ENCODE results near the gene RGS3.

RGS3 gene

GRCh38 chr9:113456235-113456634, 7.3 kb upstream of the RGS3 start:
- Histone ChIP-seq H3K27me3 (no peaks in the 10 kb centered on the region), H3K36me3 (no peaks in the 10 kb centered on the region), H3K4me3 (no peak overlapping the region), H3K27ac (peak overlapping the region; percentile 83 to 89), H3K9me3 (no peaks in the 10 kb centered on the region), H3K4me1 (peaks cover 3 to 56% (median 36%) of the 10 kb centered on the region in 4 donors)
- no peak for DNase-seq
- TF ChIP-seq CTCF (IDR thresholded peaks at IDR 0.05), result no peak
- intact Hi-C loops (cut with DNase I; ENCODE audit: low total_unique reads), result no loop called here

GRCh38 chr9:113461285-113461684, 2.2 kb upstream of the RGS3 start:
- no peaks in the 10 kb centered on the region for H3K36me3 ChIP-seq
- no peaks in the 10 kb centered on the region for H3K27me3 ChIP-seq
- no peak for DNase-seq
- no peak for TF ChIP-seq CTCF (IDR thresholded peaks at IDR 0.05)
- H3K9me3 ChIP-seq, result no peaks in the 10 kb centered on the region
- intact Hi-C loops (cut with DNase I; ENCODE audit: low total_unique reads), result no loop called here
- no peak overlapping the region for H3K4me3 ChIP-seq
- peaks cover 0 to 47% (median 25%) of the 10 kb centered on the region in 4 donors for H3K4me1 ChIP-seq
- H3K27ac ChIP-seq, result no peak overlapping the region

DNA sequence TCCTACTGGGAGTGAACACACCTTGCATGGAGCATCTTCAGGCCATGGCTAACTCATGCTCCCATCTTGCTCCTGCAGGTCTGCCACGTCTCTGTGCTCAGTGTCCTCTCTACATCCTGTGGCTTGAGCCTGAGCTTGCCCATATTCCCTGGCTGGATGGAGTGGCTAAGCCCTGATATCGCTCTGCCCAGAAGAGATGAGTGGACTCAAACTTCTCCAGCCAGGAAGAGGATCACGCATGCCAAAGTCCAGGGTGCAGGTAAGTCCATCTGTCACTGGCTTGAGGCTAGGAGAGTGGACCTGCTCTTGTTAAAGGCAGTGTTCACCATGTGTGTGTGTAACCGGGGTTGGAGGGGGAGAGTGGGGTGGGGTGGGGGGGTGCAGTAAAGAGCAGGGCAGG, 1.6 kb upstream of the RGS3 start:
- H3K9me3 ChIP-seq, result no peaks in the 10 kb centered on the region
- no peak overlapping the region for H3K27ac ChIP-seq
- H3K4me3 ChIP-seq, result no peak overlapping the region
- no peaks in the 10 kb centered on the region for H3K27me3 ChIP-seq
- no peaks in the 10 kb centered on the region for H3K36me3 ChIP-seq
- H3K4me1 ChIP-seq, result peaks cover 0 to 47% (median 19%) of the 10 kb centered on the region in 4 donors
- DNase-seq, result no peak
- TF ChIP-seq CTCF (IDR thresholded peaks at IDR 0.05), result no peak
- intact Hi-C loops (cut with DNase I; ENCODE audit: low total_unique reads), result no loop called here

GRCh38 chr9:113462781-113463286, 693 bp upstream of the RGS3 start:
- Histone ChIP-seq H3K27me3 (no peaks in the 10 kb centered on the region), H3K36me3 (no peaks in the 10 kb centered on the region), H3K4me3 (peak overlapping the region; percentile 59 to 70), H3K27ac (peak overlapping the region in 1 of 2 donors; percentile 82), H3K4me1 (peaks cover 0 to 44% (median 14%) of the 10 kb centered on the region in 4 donors), H3K9me3 (no peaks in the 10 kb centered on the region)
- intact Hi-C loops (cut with DNase I; ENCODE audit: low total_unique reads), result no loop called here
- DNase-seq, result no peak
- TF ChIP-seq CTCF (IDR thresholded peaks at IDR 0.05), result no peak

GRCh38 chr9:113464286-113464660, 746 bp downstream of the RGS3 start:
- H3K4me1 ChIP-seq, result peaks cover 0 to 54% (median 14%) of the 10 kb centered on the region in 4 donors
- no peak for TF ChIP-seq CTCF (IDR thresholded peaks at IDR 0.05)
- H3K27me3 ChIP-seq, result no peaks in the 10 kb centered on the region
- H3K36me3 ChIP-seq, result no peaks in the 10 kb centered on the region
- H3K9me3 ChIP-seq, result no peaks in the 10 kb centered on the region
- DNase-seq, result no peak
- peak overlapping the region; percentile 59 to 70 for H3K4me3 ChIP-seq
- intact Hi-C loops (cut with DNase I; ENCODE audit: low total_unique reads), result no loop called here
- H3K27ac ChIP-seq, result peak overlapping the region; percentile 79 to 82

All from tibial artery (tissue), 4 donors.